ENCODE measurements around the gene PAQR3. TPM values are rescaled to one million over a fixed set of nuclear protein-coding genes. Genes with fewer than 3 reads are reported as not detected.

Gene PAQR3
- total RNA-seq, 2 donors from 2014 or later = 3.0 to 3.9 TPM

DNA sequence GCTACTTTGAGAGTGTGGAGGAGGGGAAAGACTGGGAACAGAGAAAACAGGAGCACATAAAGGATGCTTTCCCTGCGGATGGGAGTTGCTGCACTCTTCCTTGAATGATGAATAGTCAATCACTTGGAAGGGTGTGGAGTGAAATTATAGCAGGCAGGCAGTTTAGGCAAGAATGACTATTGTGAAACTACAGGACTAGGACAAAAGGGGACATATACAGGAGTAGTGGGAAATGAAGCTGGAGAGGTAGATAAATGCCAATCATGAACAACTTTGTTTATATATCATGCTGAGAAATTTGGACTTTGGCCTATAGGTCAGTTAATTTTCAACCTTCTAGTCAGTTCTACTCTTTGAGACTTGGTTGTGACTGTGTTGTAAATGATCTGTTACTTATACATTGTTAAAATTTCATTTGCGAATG is 76.9 kb downstream of the PAQR3 start:
- peaks cover 0 to 4% of the 10 kb centered on the region in 2 donors for H3K36me3 ChIP-seq (replicated peaks in 1 of 2; ENCODE audit: insufficient read depth in 1 of 2, low read depth in 2 of 2)
- TF ChIP-seq, protein P1, sequence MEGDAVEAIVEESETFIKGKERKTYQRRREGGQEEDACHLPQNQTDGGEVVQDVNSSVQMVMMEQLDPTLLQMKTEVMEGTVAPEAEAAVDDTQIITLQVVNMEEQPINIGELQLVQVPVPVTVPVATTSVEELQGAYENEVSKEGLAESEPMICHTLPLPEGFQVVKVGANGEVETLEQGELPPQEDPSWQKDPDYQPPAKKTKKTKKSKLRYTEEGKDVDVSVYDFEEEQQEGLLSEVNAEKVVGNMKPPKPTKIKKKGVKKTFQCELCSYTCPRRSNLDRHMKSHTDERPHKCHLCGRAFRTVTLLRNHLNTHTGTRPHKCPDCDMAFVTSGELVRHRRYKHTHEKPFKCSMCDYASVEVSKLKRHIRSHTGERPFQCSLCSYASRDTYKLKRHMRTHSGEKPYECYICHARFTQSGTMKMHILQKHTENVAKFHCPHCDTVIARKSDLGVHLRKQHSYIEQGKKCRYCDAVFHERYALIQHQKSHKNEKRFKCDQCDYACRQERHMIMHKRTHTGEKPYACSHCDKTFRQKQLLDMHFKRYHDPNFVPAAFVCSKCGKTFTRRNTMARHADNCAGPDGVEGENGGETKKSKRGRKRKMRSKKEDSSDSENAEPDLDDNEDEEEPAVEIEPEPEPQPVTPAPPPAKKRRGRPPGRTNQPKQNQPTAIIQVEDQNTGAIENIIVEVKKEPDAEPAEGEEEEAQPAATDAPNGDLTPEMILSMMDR (IDR thresholded peaks at IDR 0.05) = no peak
- TF ChIP-seq POLR2A (IDR thresholded peaks at IDR 0.05) = no peak
- no peaks in the 10 kb centered on the region for H3K27me3 ChIP-seq
- no peak overlapping the region for H3K4me3 ChIP-seq
- H3K4me1 ChIP-seq = peaks cover 5% of the 10 kb centered on the region
- intact Hi-C loops (cut with DNase I) = loop anchor here (10.0 kb wide), 1 partner anchor 248 kb away; no protein-coding TSS in a partner anchor
- H3K9me3 ChIP-seq = no peaks in the 10 kb centered on the region
- 59 to 70% methylated on average over 2 of the region's 2 CpGs for WGBS, 2 donors
- DNase-seq (no peak), ATAC-seq (no peak)
- no peak overlapping the region for H3K27ac ChIP-seq

Small RNA genes within 50 kb of the gene (small RNA-seq; reads per million reads assigned to genes)
- not detected for gene RN7SL127P

Other genes with a start within 250 kb of the PAQR3 start
- 10 to 100 TPM; 15.8 to 18.9 TPM for gene BMP2K, start 163.1 kb downstream of the PAQR3 start, total RNA-seq